Psoas muscle (tissue), 8 donors: Measurements from ENCODE around the gene RUFY3. TPM values are rescaled to one million over a fixed set of nuclear protein-coding genes. Genes with fewer than 3 reads are reported as not detected.

Experiments
- ATAC-seq, 4 donors: fragments of 200-7000 bp; cut with Tn5 transposase; one replicate each; pipeline ENCODE4 v1.9.1; 2020; ENCODE audit warnings: moderate library complexity in 3 of 4, mild to moderate bottlenecking in 2 of 4
- DNase-seq, 2 donors: peaks; one replicate each; pipeline ENCODE4 v3.0.0-alpha.2; 2020
- H3K27ac ChIP-seq: fragments of 200-600 bp; one replicate; pipeline ENCODE4 v1.8.0; 2022
- H3K27me3 ChIP-seq, 3 donors: fragments of 200-600 bp in 1 of 3; one replicate each; pipeline versions ENCODE4 v1.6.1 to v1.8.0; 2013 to 2022; ENCODE audit warnings: low read length in 2 of 3, mild to moderate bottlenecking in 2 of 3, moderate library complexity in 1 of 3; ENCODE audit not compliant: insufficient read depth in 3 of 3
- H3K36me3 ChIP-seq, 2 donors: fragments of 200-600 bp in 1 of 2; one replicate each; pipeline versions ENCODE4 v1.6.1 to v1.8.0; 2013 to 2022; ENCODE audit warnings: low read depth in 1 of 2, mild to moderate bottlenecking in 1 of 2, moderate library complexity in 1 of 2; ENCODE audit not compliant: insufficient read depth in 1 of 2
- H3K4me1 ChIP-seq: fragments of 200-600 bp; one replicate; pipeline ENCODE4 v1.8.0; 2022
- H3K4me3 ChIP-seq: fragments of 200-600 bp; one replicate; pipeline ENCODE4 v1.8.0; 2022; ENCODE audit warnings: mild to moderate bottlenecking
- H3K9me3 ChIP-seq: fragments of 200-600 bp; one replicate; pipeline ENCODE4 v1.8.0; 2022
- WGBS, 3 donors: extraction: QIAGEN DNeasy Blood & Tissue Kit; methylation state at CpG; one replicate each; pipeline versions ENCODE4 v1.1.6 to v1.1.7; 2013; 5-methylcytosine and 5-hydroxymethylcytosine counted together
- intact Hi-C, 2 donors: fragments of 100-400 bp; cut with DNase I; formaldehyde crosslinking; loops; one replicate each; pipeline versions ENCODE4 v1.11.0 to v1.14.2; 2022
- polyA plus RNA-seq, 3 donors: library from polyadenylated mRNA; stranded (reverse); fragments of 200-250 nt; gene quantifications; one replicate each; pipeline ENCODE4 v1.2.3, GENCODE V29; 2013
- total RNA-seq, 4 donors: library from RNA; stranded (reverse); fragmentation: NEBNext Ultra II Directional in 2 of 4; extraction: Animal tissue kit (Norgen Biotek cat#: 25700) in 2 of 4; gene quantifications; one replicate each; pipeline versions ENCODE4 v1.2.1 to v1.2.4, GENCODE V29; 2021 to 2023
- TF ChIP-seq, protein P1 (sequence below): fragments of 200-600 bp; IDR thresholded peaks from one replicate; pipeline ENCODE4 v1.8.0; 2022; ENCODE audit warnings: antibody characterized with exemption
- donor health status: healthy with polysubstance abuse.
- donor health status: DM: no; HTN: no; CAD: no; lungs with moderate emphysema.
- donor health status: Bipolar disorder and iron deficiency.
- donor health status: healthy.
- donor health status: DM: yes; HTN: yes; CAD: no.
- donor health status: DM: no; HTN: no; CAD: no.
- donor health status: DM: no; HTN: no; CAD: no.
- donor health status: DM: yes; HTN: yes; CAD: no.

Gene RUFY3
- total and polyA plus RNA-seq, 7 donors: 15.1 to 53.7 (median 35.2) TPM

- no peak overlapping the region for H3K27ac ChIP-seq
- H3K9me3 ChIP-seq: no peaks in the 10 kb centered on the region
- WGBS, 3 donors: 85 to 88% (median 86%) methylated on average over 7 of the region's 7 CpGs
- DNase-seq (no peak), ATAC-seq (no peak)
- no peaks in the 10 kb centered on the region for H3K27me3 ChIP-seq
- H3K4me1 ChIP-seq: peaks cover 41% of the 10 kb centered on the region
- no peak overlapping the region for H3K4me3 ChIP-seq
- intact Hi-C loops: loop anchor here (5.0 to 10.0 kb wide), 3 partner anchors 93 to 285 kb away; partner anchors contain the start of genes DCK (in 1 of the 2) and GRSF1 (in 1 of the 2)
- TF ChIP-seq, protein P1, sequence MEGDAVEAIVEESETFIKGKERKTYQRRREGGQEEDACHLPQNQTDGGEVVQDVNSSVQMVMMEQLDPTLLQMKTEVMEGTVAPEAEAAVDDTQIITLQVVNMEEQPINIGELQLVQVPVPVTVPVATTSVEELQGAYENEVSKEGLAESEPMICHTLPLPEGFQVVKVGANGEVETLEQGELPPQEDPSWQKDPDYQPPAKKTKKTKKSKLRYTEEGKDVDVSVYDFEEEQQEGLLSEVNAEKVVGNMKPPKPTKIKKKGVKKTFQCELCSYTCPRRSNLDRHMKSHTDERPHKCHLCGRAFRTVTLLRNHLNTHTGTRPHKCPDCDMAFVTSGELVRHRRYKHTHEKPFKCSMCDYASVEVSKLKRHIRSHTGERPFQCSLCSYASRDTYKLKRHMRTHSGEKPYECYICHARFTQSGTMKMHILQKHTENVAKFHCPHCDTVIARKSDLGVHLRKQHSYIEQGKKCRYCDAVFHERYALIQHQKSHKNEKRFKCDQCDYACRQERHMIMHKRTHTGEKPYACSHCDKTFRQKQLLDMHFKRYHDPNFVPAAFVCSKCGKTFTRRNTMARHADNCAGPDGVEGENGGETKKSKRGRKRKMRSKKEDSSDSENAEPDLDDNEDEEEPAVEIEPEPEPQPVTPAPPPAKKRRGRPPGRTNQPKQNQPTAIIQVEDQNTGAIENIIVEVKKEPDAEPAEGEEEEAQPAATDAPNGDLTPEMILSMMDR: no peak
- no peaks in the 10 kb centered on the region for H3K36me3 ChIP-seq
These were observed 12.1 kb upstream of the RUFY3 start for GRCh38 chr4:70709611-70710205.

- Histone ChIP-seq H3K9me3 (no peaks in the 10 kb centered on the region), H3K27ac (no peak overlapping the region), H3K36me3 (no peaks in the 10 kb centered on the region), H3K4me1 (peaks cover 46% of the 10 kb centered on the region), H3K27me3 (no peaks in the 10 kb centered on the region), H3K4me3 (no peak overlapping the region)
- 60 to 79% (median 66%) methylated on average over 3 of the region's 3 CpGs for WGBS, 3 donors
- TF ChIP-seq, protein P1: no peak
- intact Hi-C loops: no loop called here
- no peak for ATAC-seq
- DNase-seq: no peak
These were observed 10.2 kb upstream of the RUFY3 start for GRCh38 chr4:70711599-70711998.

GRCh38 chr4:70712150-70712549, 9.6 kb upstream of the RUFY3 start:
- H3K36me3 ChIP-seq: no peaks in the 10 kb centered on the region
- 43 to 67% (median 60%) methylated on average over 3 of the region's 3 CpGs for WGBS, 3 donors
- no peaks in the 10 kb centered on the region for H3K27me3 ChIP-seq
- no peaks in the 10 kb centered on the region for H3K9me3 ChIP-seq
- H3K4me3 ChIP-seq: no peak overlapping the region
- peaks cover 40% of the 10 kb centered on the region for H3K4me1 ChIP-seq
- DNase-seq (no peak), ATAC-seq (no peak)
- no peak overlapping the region for H3K27ac ChIP-seq
- intact Hi-C loops: loop anchor here in 1 of 2 donors (2.0 kb wide), 1 partner anchor 15 kb away; no protein-coding TSS in a partner anchor
- TF ChIP-seq, protein P1: no peak

DNA sequence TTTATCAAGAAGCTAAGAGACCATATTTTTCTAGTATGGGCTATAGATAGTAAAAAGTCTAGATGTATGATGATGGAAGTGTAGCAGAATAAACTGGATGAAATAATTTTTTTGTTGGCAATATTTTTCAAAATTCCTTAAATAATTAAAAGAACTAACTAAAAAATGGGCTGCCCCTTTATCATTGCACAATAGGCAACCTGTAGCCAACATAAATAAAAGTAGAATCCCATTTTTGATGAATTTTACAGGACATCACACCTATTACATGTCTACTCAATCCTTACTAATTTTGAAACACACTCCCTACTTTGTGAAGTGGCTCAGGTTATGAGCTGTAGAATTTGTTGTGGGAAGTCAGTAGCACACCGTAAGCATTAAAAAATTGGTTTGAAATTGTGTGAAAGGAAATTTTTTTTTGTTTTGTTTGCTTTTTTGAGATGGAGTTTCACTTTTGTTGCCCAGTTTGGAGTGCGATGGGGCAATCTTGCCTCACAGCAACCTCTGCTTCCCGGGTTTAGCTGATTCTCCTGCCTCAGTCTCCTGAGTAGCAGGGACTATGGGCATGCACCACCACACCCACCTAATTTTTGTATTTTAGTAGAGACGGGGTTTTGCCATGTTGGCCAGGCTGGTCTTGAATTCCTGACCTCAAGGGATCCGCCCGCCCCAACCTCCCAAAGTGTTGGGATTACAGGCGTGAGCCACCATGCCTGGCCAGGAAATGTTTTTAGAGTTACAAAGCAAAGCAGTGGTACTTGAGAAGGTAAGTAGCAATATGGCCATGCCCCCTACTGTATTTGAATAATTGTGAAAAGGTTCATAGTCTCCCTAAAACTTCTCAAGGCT, 8.9 kb upstream of the RUFY3 start:
- intact Hi-C loops: loop anchor here in 1 of 2 donors (2.0 kb wide), 1 partner anchor 14 kb away; no protein-coding TSS in a partner anchor
- Histone ChIP-seq H3K4me1 (peaks cover 37% of the 10 kb centered on the region), H3K27me3 (no peaks in the 10 kb centered on the region), H3K4me3 (no peak overlapping the region), H3K27ac (no peak overlapping the region), H3K36me3 (no peaks in the 10 kb centered on the region), H3K9me3 (no peaks in the 10 kb centered on the region)
- TF ChIP-seq, protein P1: no peak
- peak in 1 of 4 donors; percentile 13 for ATAC-seq
- 91 to 94% (median 92%) methylated on average over 7 of the region's 7 CpGs for WGBS, 3 donors
- no peak for DNase-seq
